PC-9 (cell line): Measurements from ENCODE around the gene TNFRSF1B. TPM values are rescaled to one million over a fixed set of nuclear protein-coding genes. Genes with fewer than 3 reads are reported as not detected.
A peak's percentile ranks its signal among the peaks of the same experiment; 100 is the strongest.

ENCODE experiments used
- BruUV-seq: library from RNA; stranded (reverse); fragments of 400-500 nt; replicated peaks from 2 replicates; lab custom pipeline; 2021; lab: Mats Ljungman, UMichigan
- CTCF ChIA-PET: fragments of 300-600 bp; sonication (Branson Sonifier 250); formaldehyde crosslinking; loops from one replicate; lab custom pipeline; 2022; ENCODE audit warnings: antibody characterized with exemption; lab: Charles Lee
- POLR2A ChIA-PET: fragments of 300-600 bp; sonication (Branson Sonifier 250); formaldehyde crosslinking; loops from one replicate; lab custom pipeline; 2022; ENCODE audit warnings: antibody characterized with exemption; ENCODE audit not compliant: unreplicated experiment; lab: Charles Lee
- DNase-seq, 2 experiments: peaks; one replicate each; pipeline versions ENCODE4 v3.0.0 to v3.0.0-alpha.2; 2015 to 2022; ENCODE audit warnings: mixed read lengths in 1 of 2
- H2AFZ ChIP-seq: fragments of 200-600 bp; sonication (generic); 2 replicates; pipeline ENCODE4 v1.8.1; 2017; ENCODE audit warnings: antibody characterized with exemption
- H3F3A ChIP-seq: fragments of 200-600 bp; sonication (generic); 2 replicates; pipeline ENCODE4 v1.8.1; 2017; ENCODE audit warnings: antibody characterized with exemption, mild to moderate bottlenecking, low read depth; ENCODE audit not compliant: insufficient read depth
- H3K27ac ChIP-seq: fragments of 200-600 bp; sonication (generic); 2 replicates; pipeline ENCODE4 v1.6.1; 2016; ENCODE audit warnings: mixed run types
- H3K27me3 ChIP-seq: fragments of 200-600 bp; sonication (generic); 2 replicates; pipeline ENCODE4 v1.6.1; 2016; ENCODE audit warnings: low read depth, mixed run types; ENCODE audit not compliant: insufficient read depth
- H3K36me3 ChIP-seq: fragments of 200-600 bp; sonication (generic); 2 replicates; pipeline ENCODE4 v1.6.1; 2016; ENCODE audit warnings: low read depth, mixed run types
- H3K4me1 ChIP-seq: fragments of 200-600 bp; sonication (generic); replicated peaks from 2 replicates; pipeline ENCODE4 v1.6.1; 2016; ENCODE audit warnings: mixed run types; ENCODE audit not compliant: insufficient read depth
- H3K4me2 ChIP-seq: fragments of 200-600 bp; sonication (generic); 2 replicates; pipeline ENCODE4 v1.6.1; 2017; ENCODE audit warnings: mixed run types
- H3K4me3 ChIP-seq: fragments of 200-600 bp; sonication (generic); 2 replicates; pipeline ENCODE4 v1.6.1; 2016; ENCODE audit warnings: mixed run types
- H3K79me2 ChIP-seq: fragments of 200-600 bp; sonication (generic); 2 replicates; pipeline ENCODE4 v1.6.1; 2017; ENCODE audit warnings: low read depth, mixed run types
- H3K9me2 ChIP-seq: fragments of 200-600 bp; sonication (generic); 2 replicates; pipeline ENCODE4 v1.8.1; 2017; ENCODE audit warnings: mild to moderate bottlenecking; ENCODE audit not compliant: insufficient read depth
- H3K9me3 ChIP-seq: fragments of 200-600 bp; sonication (generic); 2 replicates; pipeline ENCODE4 v1.8.1; 2016; ENCODE audit warnings: low read depth; ENCODE audit not compliant: insufficient read depth
- H4K20me1 ChIP-seq: fragments of 200-600 bp; sonication (generic); 2 replicates; pipeline ENCODE4 v1.8.1; 2017; ENCODE audit not compliant: insufficient read depth
- EZH2 ChIP-seq: fragments of 200-600 bp; sonication (generic); IDR thresholded peaks from 2 replicates; pipeline ENCODE4 v1.8.0; 2017; ENCODE audit warnings: antibody characterized with exemption, low read depth
- intact Hi-C: fragments of 100-400 bp; cut with micrococcal nuclease; formaldehyde crosslinking; loops from one replicate; pipeline ENCODE4 v1.10.0; 2022; ENCODE audit not compliant: unreplicated experiment
- total RNA-seq: library from RNA; stranded (reverse); gene quantifications from 2 replicates; pipeline ENCODE4 v1.2.3, GENCODE V29; 2021
- TF ChIP-seq, protein P1 (sequence below): fragments of 200-600 bp; sonication (generic); conservative IDR thresholded peaks from 2 replicates; pipeline ENCODE4 v1.6.1; 2017; ENCODE audit warnings: mixed run types, antibody characterized with exemption, mild to moderate bottlenecking, moderate library complexity

Gene TNFRSF1B
- total RNA-seq, 1 experiment from 2014 or later, result 2.7 TPM

DNA sequence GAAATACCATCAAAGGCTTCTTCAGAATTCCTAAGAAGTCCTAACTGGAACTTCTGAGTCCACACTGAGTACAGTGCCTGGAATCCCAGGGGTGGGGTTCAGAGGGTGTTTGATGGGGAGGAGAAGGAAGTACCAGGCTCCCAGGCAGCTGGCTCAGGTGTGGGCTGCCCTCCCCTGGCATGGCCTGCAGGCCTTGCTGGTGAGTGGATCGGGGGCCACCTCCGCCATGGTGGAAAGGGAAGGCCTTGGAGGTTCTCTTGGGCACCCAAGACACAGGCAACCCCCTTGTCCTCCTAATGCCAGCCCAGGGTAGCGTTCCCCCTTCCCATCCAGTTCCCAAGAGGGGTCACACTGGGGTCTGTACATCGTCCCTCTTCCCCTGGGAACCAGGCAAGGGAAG, 26.8 kb upstream of the TNFRSF1B start:
- no peaks in the 10 kb centered on the region for H4K20me1 ChIP-seq
- no peak overlapping the region for H3K27ac ChIP-seq
- no peak for TF ChIP-seq EZH2
- TF ChIP-seq, protein P1, sequence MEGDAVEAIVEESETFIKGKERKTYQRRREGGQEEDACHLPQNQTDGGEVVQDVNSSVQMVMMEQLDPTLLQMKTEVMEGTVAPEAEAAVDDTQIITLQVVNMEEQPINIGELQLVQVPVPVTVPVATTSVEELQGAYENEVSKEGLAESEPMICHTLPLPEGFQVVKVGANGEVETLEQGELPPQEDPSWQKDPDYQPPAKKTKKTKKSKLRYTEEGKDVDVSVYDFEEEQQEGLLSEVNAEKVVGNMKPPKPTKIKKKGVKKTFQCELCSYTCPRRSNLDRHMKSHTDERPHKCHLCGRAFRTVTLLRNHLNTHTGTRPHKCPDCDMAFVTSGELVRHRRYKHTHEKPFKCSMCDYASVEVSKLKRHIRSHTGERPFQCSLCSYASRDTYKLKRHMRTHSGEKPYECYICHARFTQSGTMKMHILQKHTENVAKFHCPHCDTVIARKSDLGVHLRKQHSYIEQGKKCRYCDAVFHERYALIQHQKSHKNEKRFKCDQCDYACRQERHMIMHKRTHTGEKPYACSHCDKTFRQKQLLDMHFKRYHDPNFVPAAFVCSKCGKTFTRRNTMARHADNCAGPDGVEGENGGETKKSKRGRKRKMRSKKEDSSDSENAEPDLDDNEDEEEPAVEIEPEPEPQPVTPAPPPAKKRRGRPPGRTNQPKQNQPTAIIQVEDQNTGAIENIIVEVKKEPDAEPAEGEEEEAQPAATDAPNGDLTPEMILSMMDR, result no peak
- BruUV-seq, result no TSS peak
- intact Hi-C loops, result no loop called here
- POLR2A ChIA-PET, result interaction anchor here (0.6 kb wide), 1 partner anchor 19 kb away, joined by 10 read pairs; no protein-coding TSS in a partner anchor
- H3K36me3 ChIP-seq, result no peaks in the 10 kb centered on the region
- DNase-seq, result no peak
- no peaks in the 10 kb centered on the region for H3K79me2 ChIP-seq
- CTCF ChIA-PET, result no interaction called here
- H3K4me1 ChIP-seq, result peaks cover 32% of the 10 kb centered on the region
- H3K4me3 ChIP-seq, result no peak overlapping the region
- H3K9me3 ChIP-seq, result no peaks in the 10 kb centered on the region
- no peaks in the 10 kb centered on the region for H3K27me3 ChIP-seq
- no peaks in the 10 kb centered on the region for H3K9me2 ChIP-seq
- H3K4me2 ChIP-seq, result no peak overlapping the region
- H2AFZ ChIP-seq, result no peak overlapping the region
- H3F3A ChIP-seq, result peaks cover 20% of the 10 kb centered on the region

DNA sequence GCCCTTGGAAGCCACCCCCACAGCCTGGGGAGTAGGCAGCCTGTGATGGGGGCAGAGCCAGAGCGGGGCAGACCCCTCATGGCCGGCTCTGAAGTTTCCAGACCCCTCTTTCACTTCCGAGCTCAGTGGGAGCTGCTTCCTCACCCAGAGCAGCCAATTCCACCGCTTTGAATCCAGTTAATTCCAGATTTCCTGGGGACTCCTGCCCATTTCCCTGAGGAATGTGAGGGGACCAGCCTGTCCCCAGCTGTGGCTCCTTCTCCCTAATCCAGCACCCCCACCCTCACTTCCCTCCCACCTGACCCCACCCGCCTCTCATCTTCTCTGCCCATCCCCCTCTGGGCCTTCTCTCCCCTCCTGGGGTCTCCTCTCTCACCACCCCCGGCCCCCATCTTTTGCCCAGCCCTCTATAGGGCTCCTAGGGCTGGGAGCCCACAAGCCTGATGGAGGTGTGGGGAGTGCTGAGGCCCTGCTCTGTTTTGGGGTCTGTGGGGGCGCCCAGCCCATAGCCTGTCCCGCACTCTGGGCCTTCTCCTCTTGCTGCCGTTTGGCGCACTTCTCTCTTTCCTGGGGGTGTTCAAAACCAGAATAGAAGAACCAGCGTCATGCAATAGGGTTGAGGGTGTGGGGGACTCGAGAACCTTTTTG, 26.2 kb upstream of the TNFRSF1B start:
- TF ChIP-seq, protein P1, result no peak
- no peak for TF ChIP-seq EZH2
- Histone ChIP-seq H3K4me3 (no peak overlapping the region), H3K9me2 (no peaks in the 10 kb centered on the region), H3K4me2 (no peak overlapping the region), H3K36me3 (no peaks in the 10 kb centered on the region), H3K27me3 (no peaks in the 10 kb centered on the region), H3K27ac (no peak overlapping the region), H2AFZ (no peak overlapping the region), H3F3A (peaks cover 23% of the 10 kb centered on the region), H3K79me2 (no peaks in the 10 kb centered on the region), H3K4me1 (peaks cover 34% of the 10 kb centered on the region), H4K20me1 (no peaks in the 10 kb centered on the region), H3K9me3 (no peaks in the 10 kb centered on the region)
- POLR2A ChIA-PET, result no interaction called here
- no TSS peak for BruUV-seq
- intact Hi-C loops, result loop anchor here (1.0 kb wide), 1 partner anchor 7 kb away; no protein-coding TSS in a partner anchor
- DNase-seq, result no peak
- CTCF ChIA-PET, result no interaction called here

DNA sequence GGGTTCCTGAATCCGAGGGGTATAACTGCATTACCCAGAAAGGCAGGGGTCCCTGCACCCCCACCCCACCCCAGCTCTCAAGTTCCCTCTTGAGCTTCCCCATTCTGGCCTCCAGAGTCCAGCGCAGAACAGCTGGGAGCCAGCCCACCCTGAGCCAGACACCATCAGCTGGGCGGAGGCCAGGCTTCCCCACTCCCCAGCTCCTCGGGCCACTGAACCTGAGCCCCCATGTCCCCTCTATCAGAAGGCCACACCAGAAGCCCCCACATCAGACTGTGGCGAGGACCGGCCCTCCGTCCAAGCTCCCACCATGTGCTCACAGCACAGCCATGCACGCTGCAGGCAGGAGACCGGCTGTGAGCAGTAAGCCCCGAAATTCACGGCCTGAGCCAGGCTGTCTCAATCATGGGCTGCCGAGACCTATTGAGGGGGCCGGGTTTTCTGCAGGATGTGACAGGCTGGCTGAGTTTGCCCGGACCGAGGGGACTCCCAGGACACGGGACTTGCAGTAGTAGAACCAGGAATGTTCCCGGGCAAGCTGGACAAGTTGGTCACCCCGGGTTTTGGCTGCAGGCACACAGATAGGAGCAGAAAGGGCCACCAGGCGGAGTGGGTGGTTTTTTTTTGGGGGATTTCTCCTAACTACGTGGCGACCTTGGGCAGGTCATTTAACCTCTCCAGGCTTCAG, 25.5 kb upstream of the TNFRSF1B start:
- POLR2A ChIA-PET, result no interaction called here
- no peaks in the 10 kb centered on the region for H3K27me3 ChIP-seq
- CTCF ChIA-PET, result interaction anchor here (0.7 kb wide), 1 partner anchor 15 kb away, joined by 5 read pairs; no protein-coding TSS in a partner anchor

More for the DNA sequence above, 25.5 kb upstream of the TNFRSF1B start:
- no peaks in the 10 kb centered on the region for H4K20me1 ChIP-seq
- peaks cover 23% of the 10 kb centered on the region for H3F3A ChIP-seq
- H3K27ac ChIP-seq, result no peak overlapping the region
- no peaks in the 10 kb centered on the region for H3K9me3 ChIP-seq
- peak; percentile 67 to 75 for DNase-seq
- intact Hi-C loops, result loop anchor here (1.0 kb wide), 1 partner anchor 8 kb away; no protein-coding TSS in a partner anchor
- H3K9me2 ChIP-seq, result no peaks in the 10 kb centered on the region
- H3K79me2 ChIP-seq, result no peaks in the 10 kb centered on the region
- H3K36me3 ChIP-seq, result no peaks in the 10 kb centered on the region
- TF ChIP-seq, protein P1, result no peak
- no peak for TF ChIP-seq EZH2
- H3K4me3 ChIP-seq, result no peak overlapping the region
- H3K4me1 ChIP-seq, result peaks cover 30% of the 10 kb centered on the region
- no TSS peak for BruUV-seq
- H2AFZ ChIP-seq, result no peak overlapping the region
- peak overlapping the region; percentile 31 for H3K4me2 ChIP-seq
